Endodermal cell (in vitro differentiated cells): ENCODE data around the gene SLC66A2. TPM values are rescaled to one million over a fixed set of nuclear protein-coding genes. Genes with fewer than 3 reads are reported as not detected.

Experiments
- DNase-seq: peaks from one replicate; pipeline ENCODE4 v3.0.0-alpha.2; 2017
- H3K27ac ChIP-seq: 2 replicates; pipeline ENCODE4 v1.5.1; 2013; ENCODE audit warnings: mild to moderate bottlenecking, low read depth, low read length, moderate library complexity
- H3K27me3 ChIP-seq: 2 replicates; pipeline ENCODE4 v1.6.1; 2013; ENCODE audit warnings: mild to moderate bottlenecking, low read length, moderate library complexity; ENCODE audit not compliant: insufficient read depth, control insufficient read depth, poor library complexity, severe bottlenecking
- H3K36me3 ChIP-seq: 2 replicates; pipeline ENCODE4 v1.7.0; 2013; ENCODE audit warnings: mild to moderate bottlenecking, low read length, moderate library complexity; ENCODE audit not compliant: control insufficient read depth, insufficient read depth
- H3K4me1 ChIP-seq: one replicate; pipeline ENCODE4 v1.7.0; 2013; ENCODE audit warnings: low read length; ENCODE audit not compliant: control insufficient read depth, insufficient read depth
- H3K4me3 ChIP-seq: 2 replicates; pipeline ENCODE4 v1.5.1; 2013; ENCODE audit warnings: mild to moderate bottlenecking, low read length, moderate library complexity
- H3K9ac ChIP-seq: 2 replicates; pipeline ENCODE4 v1.6.1; 2013; ENCODE audit warnings: mild to moderate bottlenecking, low read length, moderate library complexity; ENCODE audit not compliant: poor library complexity, severe bottlenecking; ENCODE audit errors: extremely low read depth
- H3K9me3 ChIP-seq: 2 replicates; pipeline ENCODE4 v1.6.1; 2013; ENCODE audit warnings: mild to moderate bottlenecking, low read length, moderate library complexity; ENCODE audit not compliant: control insufficient read depth
- H3K27ac Mint-ChIP-seq: 2 replicates; pipeline ENCODE4 v1.8.0; 2020; ENCODE audit warnings: mixed read lengths
- H3K27me3 Mint-ChIP-seq: 2 replicates; pipeline ENCODE4 v1.8.0; 2021; ENCODE audit warnings: mild to moderate bottlenecking, mixed read lengths; ENCODE audit not compliant: insufficient read depth
- H3K36me3 Mint-ChIP-seq: 2 replicates; pipeline ENCODE4 v1.8.0; 2020; ENCODE audit warnings: low read depth, mixed read lengths
- H3K4me1 Mint-ChIP-seq: 2 replicates; pipeline ENCODE4 v1.8.0; 2020; ENCODE audit warnings: mixed read lengths
- H3K4me3 Mint-ChIP-seq: 2 replicates; pipeline ENCODE4 v1.8.0; 2020; ENCODE audit warnings: mild to moderate bottlenecking, moderate library complexity, mixed read lengths
- H3K9me3 Mint-ChIP-seq: 2 replicates; pipeline ENCODE4 v1.8.0; 2020; ENCODE audit warnings: mild to moderate bottlenecking, mixed read lengths
- WGBS, 2 experiments: methylation state at CpG; one replicate each; pipeline versions ENCODE4 v1.1.5 to v1.1.7; 2013; ENCODE audit warnings: missing lambda C conversion rate in 2 of 2, mixed read lengths in 1 of 2; ENCODE audit not compliant: insufficient coverage in 1 of 2, insufficient read length in 1 of 2; 5-methylcytosine and 5-hydroxymethylcytosine counted together
- total RNA-seq, 2 donors: library from RNA; stranded (reverse); fragmentation: NEBNext Ultra II Directional in 1 of 2; extraction: Animal tissue kit (Norgen Biotek cat#: 25700) in 1 of 2; gene quantifications; 2 replicates in 1 of 2; 3 replicates in 1 of 2; pipeline ENCODE4 v1.2.1, GENCODE V29; 2021
- TF ChIP-seq, protein P1 (sequence below): fragments of 200-600 bp; sonication (generic); conservative IDR thresholded peaks from 2 replicates; pipeline ENCODE4 v1.5.0; 2021; ENCODE audit warnings: antibody characterized with exemption, mild to moderate bottlenecking

SLC66A2 gene
- total RNA-seq, 2 donors from 2014 or later: 30.3 to 32.4 TPM

- Mint-ChIP-seq H3K27me3 (peaks cover 3% of the 10 kb centered on the region), H3K9me3 (no peaks in the 10 kb centered on the region), H3K4me3 (no peak overlapping the region), H3K27ac (no peak overlapping the region), H3K36me3 (no peaks in the 10 kb centered on the region), H3K4me1 (no peaks in the 10 kb centered on the region)
- Histone ChIP-seq H3K27me3 (peaks cover 7% of the 10 kb centered on the region), H3K27ac (no peak overlapping the region), H3K36me3 (no peaks in the 10 kb centered on the region), H3K4me1 (no peaks in the 10 kb centered on the region), H3K4me3 (no peak overlapping the region), H3K9me3 (no peaks in the 10 kb centered on the region), H3K9ac (no peak overlapping the region)
- WGBS, 2 experiments: 87 to 88% methylated on average over 21 to 25 of the region's 26 CpGs
- TF ChIP-seq, protein P1, sequence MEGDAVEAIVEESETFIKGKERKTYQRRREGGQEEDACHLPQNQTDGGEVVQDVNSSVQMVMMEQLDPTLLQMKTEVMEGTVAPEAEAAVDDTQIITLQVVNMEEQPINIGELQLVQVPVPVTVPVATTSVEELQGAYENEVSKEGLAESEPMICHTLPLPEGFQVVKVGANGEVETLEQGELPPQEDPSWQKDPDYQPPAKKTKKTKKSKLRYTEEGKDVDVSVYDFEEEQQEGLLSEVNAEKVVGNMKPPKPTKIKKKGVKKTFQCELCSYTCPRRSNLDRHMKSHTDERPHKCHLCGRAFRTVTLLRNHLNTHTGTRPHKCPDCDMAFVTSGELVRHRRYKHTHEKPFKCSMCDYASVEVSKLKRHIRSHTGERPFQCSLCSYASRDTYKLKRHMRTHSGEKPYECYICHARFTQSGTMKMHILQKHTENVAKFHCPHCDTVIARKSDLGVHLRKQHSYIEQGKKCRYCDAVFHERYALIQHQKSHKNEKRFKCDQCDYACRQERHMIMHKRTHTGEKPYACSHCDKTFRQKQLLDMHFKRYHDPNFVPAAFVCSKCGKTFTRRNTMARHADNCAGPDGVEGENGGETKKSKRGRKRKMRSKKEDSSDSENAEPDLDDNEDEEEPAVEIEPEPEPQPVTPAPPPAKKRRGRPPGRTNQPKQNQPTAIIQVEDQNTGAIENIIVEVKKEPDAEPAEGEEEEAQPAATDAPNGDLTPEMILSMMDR: no peak
- DNase-seq: peak; percentile 49
These were observed 98.0 kb downstream of the SLC66A2 start for GRCh38 chr18:79853303-79853992.

- H3K4me3 ChIP-seq: no peak overlapping the region
- H3K27me3 ChIP-seq: peaks cover 7% of the 10 kb centered on the region
- H3K27ac ChIP-seq: no peak overlapping the region
- peak overlapping the region; percentile 8 for H3K27ac Mint-ChIP-seq
- 90 to 94% methylated on average over 21 to 33 of the region's 33 CpGs for WGBS, 2 experiments
- H3K36me3 Mint-ChIP-seq: no peaks in the 10 kb centered on the region
- peak; percentile 43 for DNase-seq
- no peaks in the 10 kb centered on the region for H3K9me3 Mint-ChIP-seq
- peaks cover 3% of the 10 kb centered on the region for H3K27me3 Mint-ChIP-seq
- no peaks in the 10 kb centered on the region for H3K4me1 ChIP-seq
- no peaks in the 10 kb centered on the region for H3K36me3 ChIP-seq
- no peaks in the 10 kb centered on the region for H3K9me3 ChIP-seq
- no peaks in the 10 kb centered on the region for H3K4me1 Mint-ChIP-seq
- H3K4me3 Mint-ChIP-seq: no peak overlapping the region
- TF ChIP-seq, protein P1: no peak
- H3K9ac ChIP-seq: no peak overlapping the region
These were observed 98.7 kb downstream of the SLC66A2 start for GRCh38 chr18:79852561-79853302.

Other genes with a start within 250 kb of the SLC66A2 start
- not detected for gene KCNG2, start 153.7 kb downstream of the SLC66A2 start, total RNA-seq
- 1 to 10 TPM; 2.6 to 2.7 TPM for gene HSBP1L1, start 13.0 kb upstream of the SLC66A2 start, total RNA-seq
- gene TXNL4A, start 36.9 kb upstream of the SLC66A2 start, total RNA-seq: 100 to 1,000 TPM; 117 to 138 TPM
- 10 to 100 TPM; 16.6 to 27.6 TPM for gene RBFA, start 82.8 kb upstream of the SLC66A2 start, total RNA-seq
- gene ADNP2, start 157.6 kb upstream of the SLC66A2 start, total RNA-seq: 10 to 100 TPM; 38.4 to 51.0 TPM